HL-60 (cell line): ENCODE results near the gene LAMC3.

Experiments used
- DNase-seq, 2 experiments: peaks; one replicate each; pipeline ENCODE4 v3.0.0-alpha.2; 2010 to 2020; ENCODE audit warnings: low read depth in 1 of 2, low spot score in 1 of 2
- H3K27ac ChIP-seq: fragments of 250-450 bp; sonication (Bioruptor Pico); replicated peaks from 2 replicates; pipeline ENCODE4 v1.5.1; 2020; ENCODE audit warnings: mild to moderate bottlenecking, moderate library complexity
- H3K27me3 ChIP-seq: fragments of 250-450 bp; sonication (Bioruptor Pico); 2 replicates; pipeline ENCODE4 v1.5.1; 2021; ENCODE audit warnings: mild to moderate bottlenecking, moderate library complexity; ENCODE audit not compliant: insufficient read depth, poor library complexity, severe bottlenecking
- H3K4me3 ChIP-seq: replicated peaks from 2 replicates; pipeline ENCODE4 v1.5.1; 2011; ENCODE audit warnings: mild to moderate bottlenecking, control low read depth, low read length; ENCODE audit not compliant: insufficient read depth
- CTCF ChIP-seq: IDR thresholded peaks from one replicate; pipeline ENCODE4 v1.5.1; 2011; ENCODE audit warnings: low read length, control low read depth, inconsistent platforms; ENCODE audit not compliant: insufficient read depth
- GABPA ChIP-seq: IDR thresholded peaks from 2 replicates; pipeline ENCODE4 v1.6.1; 2012; ENCODE audit warnings: low read depth
- POLR2AphosphoS5 ChIP-seq: IDR thresholded peaks from 2 replicates; pipeline ENCODE4 v1.6.1; 2012; ENCODE audit warnings: low read depth
- SPI1 ChIP-seq: IDR thresholded peaks from 2 replicates; pipeline ENCODE4 v1.6.1; 2012; ENCODE audit warnings: low read depth, mild to moderate bottlenecking, borderline replicate concordance
- TF ChIP-seq, protein P1 (sequence below): IDR thresholded peaks from 2 replicates; pipeline ENCODE4 v1.6.1; 2012; ENCODE audit warnings: low read depth; ENCODE audit not compliant: insufficient replicate concordance

LAMC3 gene

DNA sequence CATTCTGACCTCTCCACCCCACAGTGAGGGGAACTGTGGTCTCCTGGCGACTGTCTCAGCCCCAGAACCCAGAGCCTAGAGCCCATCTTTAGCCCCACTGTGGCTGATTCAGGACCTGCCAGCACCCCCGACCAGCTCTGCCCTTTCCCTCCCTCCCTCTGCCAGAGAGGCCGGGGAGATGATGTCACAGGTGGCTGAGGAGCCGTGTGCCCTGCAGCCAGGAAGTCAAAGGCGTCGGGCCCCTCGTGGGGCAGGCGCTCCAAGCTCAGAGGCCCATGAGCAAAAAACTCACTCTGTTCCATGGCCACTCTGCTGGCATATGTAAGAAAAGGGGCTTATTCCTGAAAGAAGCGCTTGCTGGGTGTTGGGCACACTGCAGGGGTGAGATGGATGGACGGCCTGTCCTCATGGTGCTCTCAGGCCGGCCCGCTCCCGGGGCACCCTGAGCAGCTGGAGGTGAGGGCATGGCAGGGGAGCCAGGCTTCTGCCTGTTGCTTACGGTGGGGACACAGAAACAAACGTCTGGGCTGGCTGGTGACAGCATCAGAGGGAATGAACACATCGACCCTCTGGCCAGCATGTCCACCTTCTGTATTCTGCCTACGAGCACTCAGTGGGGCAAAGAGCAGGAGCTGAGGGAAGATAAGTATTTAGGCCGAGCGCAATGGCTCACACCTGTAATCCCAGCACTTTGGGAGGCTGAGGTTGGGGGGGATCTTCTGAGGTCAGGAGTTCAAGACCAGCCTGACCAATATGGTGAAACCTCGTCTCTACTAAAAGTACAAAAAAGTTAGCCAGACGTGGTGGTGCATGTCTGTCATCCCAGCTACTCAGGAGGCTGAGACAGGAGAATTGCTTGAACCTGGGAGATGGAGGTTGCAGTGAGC is 41.1 kb downstream of the LAMC3 start:
- H3K27me3 ChIP-seq, result no peaks in the 10 kb centered on the region
- TF ChIP-seq, protein P1, sequence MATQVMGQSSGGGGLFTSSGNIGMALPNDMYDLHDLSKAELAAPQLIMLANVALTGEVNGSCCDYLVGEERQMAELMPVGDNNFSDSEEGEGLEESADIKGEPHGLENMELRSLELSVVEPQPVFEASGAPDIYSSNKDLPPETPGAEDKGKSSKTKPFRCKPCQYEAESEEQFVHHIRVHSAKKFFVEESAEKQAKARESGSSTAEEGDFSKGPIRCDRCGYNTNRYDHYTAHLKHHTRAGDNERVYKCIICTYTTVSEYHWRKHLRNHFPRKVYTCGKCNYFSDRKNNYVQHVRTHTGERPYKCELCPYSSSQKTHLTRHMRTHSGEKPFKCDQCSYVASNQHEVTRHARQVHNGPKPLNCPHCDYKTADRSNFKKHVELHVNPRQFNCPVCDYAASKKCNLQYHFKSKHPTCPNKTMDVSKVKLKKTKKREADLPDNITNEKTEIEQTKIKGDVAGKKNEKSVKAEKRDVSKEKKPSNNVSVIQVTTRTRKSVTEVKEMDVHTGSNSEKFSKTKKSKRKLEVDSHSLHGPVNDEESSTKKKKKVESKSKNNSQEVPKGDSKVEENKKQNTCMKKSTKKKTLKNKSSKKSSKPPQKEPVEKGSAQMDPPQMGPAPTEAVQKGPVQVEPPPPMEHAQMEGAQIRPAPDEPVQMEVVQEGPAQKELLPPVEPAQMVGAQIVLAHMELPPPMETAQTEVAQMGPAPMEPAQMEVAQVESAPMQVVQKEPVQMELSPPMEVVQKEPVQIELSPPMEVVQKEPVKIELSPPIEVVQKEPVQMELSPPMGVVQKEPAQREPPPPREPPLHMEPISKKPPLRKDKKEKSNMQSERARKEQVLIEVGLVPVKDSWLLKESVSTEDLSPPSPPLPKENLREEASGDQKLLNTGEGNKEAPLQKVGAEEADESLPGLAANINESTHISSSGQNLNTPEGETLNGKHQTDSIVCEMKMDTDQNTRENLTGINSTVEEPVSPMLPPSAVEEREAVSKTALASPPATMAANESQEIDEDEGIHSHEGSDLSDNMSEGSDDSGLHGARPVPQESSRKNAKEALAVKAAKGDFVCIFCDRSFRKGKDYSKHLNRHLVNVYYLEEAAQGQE, result no peak
- TF ChIP-seq GABPA, result no peak
- TF ChIP-seq POLR2AphosphoS5, result no peak
- no peak for TF ChIP-seq CTCF
- TF ChIP-seq SPI1, result no peak
- no peak overlapping the region for H3K4me3 ChIP-seq
- no peak for DNase-seq
- no peak overlapping the region for H3K27ac ChIP-seq

- DNase-seq, result no peak
- H3K27me3 ChIP-seq, result no peaks in the 10 kb centered on the region
- H3K27ac ChIP-seq, result no peak overlapping the region
- H3K4me3 ChIP-seq, result no peak overlapping the region
- TF ChIP-seq GABPA, result no peak
- TF ChIP-seq, protein P1, result no peak
- no peak for TF ChIP-seq SPI1
Observed at GRCh38 chr9:131050831-131051230, 41.9 kb downstream of the LAMC3 start.

GRCh38 chr9:131051592-131052517 is 42.9 kb downstream of the LAMC3 start:
- TF ChIP-seq GABPA (no peak), SPI1 (no peak), CTCF (no peak), POLR2AphosphoS5 (no peak)
- TF ChIP-seq, protein P1, result no peak
- Histone ChIP-seq H3K27ac (no peak overlapping the region), H3K27me3 (no peaks in the 10 kb centered on the region), H3K4me3 (no peak overlapping the region)
- DNase-seq, result no peak
